ENCODE measurements around the gene PCBP4. TPM values are rescaled to one million over a fixed set of nuclear protein-coding genes. Genes with fewer than 3 reads are reported as not detected.

The PCBP4 gene
- total RNA-seq, 1 donor, result 33.3 TPM

- no peak overlapping the region for H3K4me3 ChIP-seq (ENCODE audit: low read depth, low read length)
- TF ChIP-seq CTCF (IDR thresholded peaks at IDR 0.05; ENCODE audit: insufficient read depth, low read length), result no peak
- no peak for DNase-seq (ENCODE audit: low read depth)
Measured at GRCh38 chr3:51938780-51939425, 28.4 kb downstream of the PCBP4 start.

GRCh38 chr3:51937611-51938450 is 29.4 kb downstream of the PCBP4 start:
- no peak for TF ChIP-seq CTCF (IDR thresholded peaks at IDR 0.05; ENCODE audit: insufficient read depth, low read length)
- no peak for DNase-seq (ENCODE audit: low read depth)
- H3K4me3 ChIP-seq (ENCODE audit: low read depth, low read length), result no peak overlapping the region

- no peak for DNase-seq (ENCODE audit: low read depth)
- TF ChIP-seq CTCF (IDR thresholded peaks at IDR 0.05; ENCODE audit: insufficient read depth, low read length), result no peak
- no peak overlapping the region for H3K4me3 ChIP-seq (ENCODE audit: low read depth, low read length)
Measured at GRCh38 chr3:51937014-51937413, 30.2 kb downstream of the PCBP4 start.

GRCh38 chr3:51935886-51936755 is 31.1 kb downstream of the PCBP4 start:
- no peak overlapping the region for H3K4me3 ChIP-seq (ENCODE audit: low read depth, low read length)
- no peak for DNase-seq (ENCODE audit: low read depth)
- TF ChIP-seq CTCF (IDR thresholded peaks at IDR 0.05; ENCODE audit: insufficient read depth, low read length), result no peak

- no peak overlapping the region for H3K4me3 ChIP-seq (ENCODE audit: low read depth, low read length)
- no peak for DNase-seq (ENCODE audit: low read depth)
- no peak for TF ChIP-seq CTCF (IDR thresholded peaks at IDR 0.05; ENCODE audit: insufficient read depth, low read length)
Measured at GRCh38 chr3:51934991-51935885, 32.0 kb downstream of the PCBP4 start.
